Retina (tissue), 1 donor: Measurements from ENCODE around the gene PRM1.

ENCODE experiments used
- DNase-seq: peaks from one replicate; pipeline ENCODE4 v3.0.0-alpha.2; 2016

The PRM1 gene

DNA sequence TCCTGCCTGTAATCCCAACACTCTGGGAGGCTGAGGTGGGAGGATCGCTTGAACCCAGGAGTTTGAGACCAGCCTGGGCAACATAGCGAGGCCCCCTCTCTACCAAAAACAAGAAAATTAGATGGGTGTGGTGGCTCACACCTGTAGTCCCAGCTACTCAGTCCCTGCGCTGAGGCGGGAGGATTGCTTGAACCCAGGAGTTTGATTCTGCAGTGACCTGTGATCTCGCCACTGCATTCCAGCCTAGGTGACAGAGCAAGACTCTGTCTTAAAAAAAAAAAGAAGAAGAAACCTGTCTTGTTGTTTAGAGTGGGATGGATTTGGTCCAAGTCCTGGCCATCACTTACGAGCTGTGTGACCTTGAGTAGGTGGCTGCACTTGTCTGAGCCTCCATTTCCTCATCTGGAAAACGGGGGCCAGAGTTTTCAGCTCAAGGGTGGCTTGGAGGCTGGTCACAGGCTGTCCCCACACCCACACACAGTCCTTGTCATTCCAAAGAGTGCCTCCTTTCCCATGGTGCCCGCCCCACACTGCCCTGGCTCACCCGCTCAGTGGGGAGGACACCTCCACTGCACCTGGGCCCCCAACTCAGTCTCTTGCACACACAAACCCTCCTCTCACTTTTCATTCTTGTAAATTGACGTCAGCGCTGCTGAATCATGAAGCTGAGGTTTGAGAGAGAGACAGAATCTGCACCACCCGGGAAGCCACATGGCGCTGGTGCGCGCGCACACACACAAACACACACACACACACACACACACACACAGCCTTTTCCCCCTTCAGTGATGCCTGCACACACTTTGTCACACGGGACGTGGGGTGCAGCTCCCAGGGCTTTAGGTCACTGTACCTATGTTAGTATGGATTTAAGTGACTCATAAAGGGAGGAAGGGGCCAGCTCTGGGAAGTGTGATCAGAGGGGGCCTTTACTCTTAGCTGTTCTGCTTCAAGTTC is 29.3 kb downstream of the PRM1 start:
- DNase-seq = no peak

GRCh38 chr16:11250786-11251524 is 30.2 kb downstream of the PRM1 start:
- DNase-seq = no peak

GRCh38 chr16:11250091-11250785 is 30.9 kb downstream of the PRM1 start:
- DNase-seq = no peak

GRCh38 chr16:11249233-11250061 is 31.7 kb downstream of the PRM1 start:
- DNase-seq = no peak

DNA sequence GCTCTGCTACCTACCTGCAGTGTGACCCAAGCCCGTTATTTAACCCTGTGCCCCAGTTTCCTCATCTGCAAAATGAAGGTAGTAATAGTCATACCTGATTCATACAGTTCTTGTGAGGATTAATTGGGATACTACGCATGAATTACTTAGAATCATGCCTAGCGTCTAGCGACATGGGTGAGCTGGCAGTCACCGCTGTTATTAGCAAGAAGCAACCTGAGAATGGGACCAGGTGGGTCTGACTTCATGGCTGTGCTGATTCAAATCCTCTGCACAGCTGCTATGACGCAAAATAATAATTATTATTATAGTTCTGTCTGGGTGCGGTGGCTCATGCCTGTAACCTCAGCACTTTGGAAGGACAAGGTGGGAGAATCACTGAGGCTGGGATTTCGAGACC is 33.0 kb downstream of the PRM1 start:
- no peak for DNase-seq

DNA sequence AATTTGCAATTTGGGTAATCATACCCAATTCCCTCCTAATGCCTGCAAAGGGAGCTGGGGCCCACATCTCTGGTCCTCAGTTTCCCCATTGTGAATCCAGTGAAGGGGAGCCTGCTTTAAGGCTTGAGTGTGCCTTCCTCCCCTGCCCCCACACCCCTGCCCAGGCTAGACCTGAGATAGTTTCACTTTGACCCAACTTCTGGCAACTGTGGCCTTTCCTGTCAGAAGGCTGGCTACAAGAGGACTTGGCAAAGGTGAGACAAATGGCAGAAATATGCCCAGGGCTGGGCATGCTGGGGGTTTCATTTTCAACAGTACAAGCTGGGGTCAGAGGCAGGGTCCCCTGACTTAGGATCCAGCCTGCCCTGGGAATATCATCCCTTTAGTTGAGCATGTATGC is 35.1 kb downstream of the PRM1 start:
- no peak for DNase-seq

DNA sequence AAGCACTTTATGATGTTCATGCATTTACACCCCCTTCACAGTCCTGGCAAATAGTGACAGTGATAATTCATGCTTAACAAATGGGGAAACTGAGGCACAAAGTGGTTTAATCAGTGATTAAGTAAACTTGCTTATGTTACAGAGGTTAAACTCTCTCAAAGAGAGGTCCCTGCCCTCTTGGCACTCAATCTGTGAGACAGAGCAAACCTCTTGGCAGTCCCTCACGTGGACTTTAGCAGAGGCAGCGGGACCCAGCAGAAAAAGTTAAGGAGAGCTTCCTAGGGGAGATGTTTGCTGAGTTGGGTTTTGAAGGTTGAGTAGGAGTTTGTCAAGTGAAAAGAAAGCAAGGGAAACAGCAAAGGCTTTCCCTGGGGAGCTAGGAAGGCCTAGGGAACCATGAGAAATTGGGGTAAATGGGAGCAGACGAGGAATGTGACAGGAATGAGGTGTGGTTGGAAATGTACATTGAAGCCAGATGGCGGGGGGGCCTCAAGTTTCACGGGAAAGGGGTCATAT is 35.9 kb downstream of the PRM1 start:
- no peak for DNase-seq

DNA sequence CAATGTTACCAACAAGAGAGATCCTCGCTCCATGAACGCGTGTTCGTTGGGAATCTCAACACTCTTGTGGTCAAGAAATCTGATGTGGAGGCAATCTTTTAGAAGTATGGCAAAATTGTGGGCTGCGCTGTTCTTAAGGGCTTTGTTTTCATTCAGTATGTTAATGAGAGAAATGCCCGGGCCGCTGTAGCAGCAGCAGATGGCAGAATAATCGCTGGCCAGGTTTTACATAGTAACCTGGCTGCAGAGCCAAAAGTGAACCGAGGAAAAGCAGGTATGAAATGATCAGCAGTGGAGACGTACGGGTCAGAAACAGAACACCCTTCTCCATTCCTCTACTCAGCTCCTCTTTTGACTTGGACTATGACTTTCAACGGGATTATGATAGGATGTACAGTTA is 38.5 kb downstream of the PRM1 start:
- no peak for DNase-seq

- DNase-seq = no peak
Measured at GRCh38 chr16:11241480-11242204, 39.5 kb downstream of the PRM1 start.

GRCh38 chr16:11240636-11241473 is 40.3 kb downstream of the PRM1 start:
- no peak for DNase-seq

DNA sequence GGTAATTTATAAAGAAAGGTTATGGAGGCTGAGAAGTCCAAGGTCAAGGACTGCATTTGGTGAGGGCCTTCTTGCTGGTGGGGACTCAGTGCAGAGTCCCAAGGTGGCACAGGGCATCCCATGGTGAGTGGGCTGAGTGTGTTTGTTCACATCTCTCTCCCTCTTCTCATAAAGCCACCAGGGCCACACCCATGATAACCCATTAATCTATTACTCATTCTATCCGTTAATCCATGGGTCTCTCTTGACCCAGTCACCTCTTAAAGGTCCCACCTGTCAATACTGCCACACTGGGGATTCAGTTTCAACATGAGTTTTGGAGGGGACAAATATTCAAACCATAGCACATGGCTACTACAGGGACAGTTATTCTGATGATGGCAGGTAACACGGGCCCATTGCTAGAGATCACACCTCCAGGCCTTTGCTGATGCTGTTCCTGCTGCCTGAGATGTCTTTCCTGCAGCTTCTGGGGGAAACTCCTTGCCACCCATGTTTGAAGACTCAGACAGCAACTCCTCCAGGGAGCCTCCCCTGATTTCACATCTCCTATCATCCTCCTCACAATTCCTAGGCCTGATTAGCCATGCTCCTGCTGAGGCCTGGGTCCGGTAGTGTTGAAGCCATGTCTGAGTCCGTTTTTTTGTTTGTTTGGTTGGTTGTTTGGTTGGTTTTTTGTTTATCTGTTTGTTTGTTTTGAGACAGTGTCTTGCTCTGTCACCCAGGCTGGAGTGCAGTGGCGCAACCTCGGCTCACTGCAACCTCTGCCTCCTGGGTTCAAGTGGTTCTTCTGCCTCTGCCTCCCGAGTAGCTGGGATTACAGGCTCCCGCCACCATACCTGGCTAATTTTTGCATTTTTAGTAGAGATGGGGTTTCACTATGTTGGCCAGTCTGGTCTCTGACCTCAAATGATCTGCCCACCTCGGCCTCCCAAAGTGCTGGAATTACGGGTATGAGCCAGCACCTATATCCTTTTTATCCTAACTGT is 41.2 kb downstream of the PRM1 start:
- no peak for DNase-seq

DNA sequence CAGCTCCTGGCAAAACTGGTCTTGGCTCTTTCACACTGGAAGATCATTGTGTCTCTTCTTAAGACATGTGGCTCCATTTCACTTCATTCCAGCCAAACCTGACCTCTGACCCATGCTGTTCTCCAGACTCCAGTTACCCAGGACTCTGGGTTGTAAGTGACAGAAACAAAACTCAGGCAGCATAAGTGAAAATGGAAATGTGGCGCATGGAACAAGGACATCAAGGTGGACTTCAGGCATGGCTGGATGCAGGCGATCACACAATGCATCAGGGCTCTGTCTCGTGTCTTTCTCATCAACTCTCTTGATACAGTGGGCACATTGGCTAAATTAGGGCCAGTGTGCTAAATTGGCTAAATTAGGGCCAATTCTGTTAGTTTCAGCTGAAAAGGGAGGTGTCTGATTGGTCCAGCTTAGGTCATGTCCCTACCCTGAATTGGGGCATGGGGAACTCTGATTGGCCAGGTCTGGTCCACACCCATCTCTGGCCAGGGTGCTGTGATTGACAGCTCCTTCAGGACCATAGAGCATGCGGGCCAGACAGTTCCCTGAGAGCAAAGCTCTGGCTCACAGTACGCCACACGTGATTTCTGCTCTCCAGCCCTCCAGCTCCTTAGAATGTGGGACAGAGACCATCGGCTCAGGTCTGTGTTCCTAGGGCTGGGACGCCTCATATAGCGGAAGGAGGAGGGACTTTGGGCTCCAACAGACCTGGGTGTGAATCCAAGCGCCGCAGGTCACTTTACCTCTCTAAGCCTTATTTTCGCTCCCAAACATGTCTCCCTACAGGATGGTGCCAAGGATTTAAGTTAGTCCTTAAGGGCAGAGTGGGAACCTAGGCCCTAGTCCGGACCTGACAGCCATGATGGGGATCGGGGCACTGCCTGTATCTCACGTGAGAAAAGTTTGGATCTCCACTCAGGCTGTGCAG is 42.6 kb downstream of the PRM1 start:
- DNase-seq = no peak

- no peak for DNase-seq
Measured at GRCh38 chr16:11236461-11237254, 44.5 kb downstream of the PRM1 start.

DNA sequence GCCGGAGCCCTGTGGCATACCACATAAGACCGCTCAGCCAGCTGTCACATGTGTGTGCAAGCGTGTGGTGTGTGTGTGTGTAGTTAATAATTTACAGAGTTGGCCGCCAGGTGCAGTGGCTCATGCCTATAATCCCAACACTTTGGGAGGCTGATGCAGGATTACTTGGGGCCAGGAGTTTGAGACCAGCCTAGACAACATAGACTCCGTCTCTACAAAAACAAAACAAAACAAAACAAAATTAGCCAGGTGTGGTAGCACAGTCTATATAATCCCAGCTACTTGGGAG is 45.5 kb downstream of the PRM1 start:
- DNase-seq = no peak

- DNase-seq = no peak
Measured at GRCh38 chr16:11234884-11235702, 46.0 kb downstream of the PRM1 start.

DNA sequence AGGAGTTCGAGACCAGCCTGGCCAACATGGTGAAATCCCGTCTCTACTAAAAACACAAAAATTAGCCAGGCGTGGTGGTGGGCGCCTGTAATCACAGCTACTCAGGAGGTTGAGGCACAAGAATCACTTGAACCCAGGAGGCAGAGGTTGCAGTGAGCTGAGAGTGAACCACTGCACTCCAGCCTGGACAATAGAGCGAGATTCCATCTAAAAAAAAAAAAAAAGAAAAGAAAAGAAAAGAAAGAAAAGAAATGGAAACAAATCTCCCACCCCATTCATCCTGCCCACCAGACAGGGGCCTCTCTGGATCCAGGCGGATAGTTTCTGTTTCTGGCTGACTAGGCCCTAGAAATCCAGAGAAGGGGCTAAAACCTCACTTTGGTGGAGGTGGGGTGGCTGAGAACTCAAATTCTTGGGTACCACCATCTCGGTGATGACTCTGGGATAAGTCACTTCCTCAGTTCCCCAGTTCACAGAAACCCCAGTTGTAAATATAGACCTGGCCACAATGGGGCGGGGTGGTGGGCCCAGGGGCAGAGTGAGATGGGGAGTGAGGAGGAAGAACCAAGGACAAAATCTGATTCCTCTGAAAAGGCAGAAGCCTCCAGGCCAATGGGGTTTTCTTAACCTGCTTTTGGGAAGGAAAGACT is 47.3 kb downstream of the PRM1 start:
- no peak for DNase-seq
